T-cell (primary cell): ENCODE data around the gene ASXL1. TPM values are rescaled to one million over a fixed set of nuclear protein-coding genes. Genes with fewer than 3 reads are reported as not detected.

Experiments used
- ATAC-seq, 4 experiments: fragments of 200-7000 bp in 3 of 4; fragments of 150-1000 bp in 1 of 4; cut with Tn5 transposase; replicated peaks in 1 of 4; 1 replicate in 3 of 4; 2 replicates in 1 of 4; pipeline ENCODE4 v1.10.0; 2021; ENCODE audit warnings: moderate library complexity in 3 of 4, mild to moderate bottlenecking in 2 of 4, moderate number of reproducible peaks in 1 of 4
- CTCF ChIA-PET, 2 donors: fragments of 300-600 bp; sonication (Branson Sonifier 250); formaldehyde crosslinking; loops; one replicate each; lab custom pipeline; 2022; ENCODE audit warnings: antibody characterized with exemption in 2 of 2; lab: Charles Lee
- POLR2A ChIA-PET, 2 donors: fragments of 300-600 bp; sonication (Branson Sonifier 250); formaldehyde crosslinking; loops; one replicate each; lab custom pipeline; 2022; ENCODE audit warnings: antibody characterized with exemption in 2 of 2; lab: Charles Lee
- DNase-seq, 35 experiments: peaks; one replicate each; pipeline versions ENCODE4 v3.0.0 to v3.0.0-alpha.2; 2013 to 2023
- H3K27ac ChIP-seq: one replicate; pipeline ENCODE4 v1.5.1; 2013; ENCODE audit warnings: low read length
- H3K27me3 ChIP-seq, 2 experiments: replicated peaks in 1 of 2; 1 replicate in 1 of 2; 2 replicates in 1 of 2; pipeline versions ENCODE4 v1.6.1 to v1.7.0; 2013; ENCODE audit warnings: low read length in 1 of 2, mixed read lengths in 1 of 2; ENCODE audit not compliant: control insufficient read depth in 2 of 2, insufficient read depth in 2 of 2; ENCODE audit errors: extremely low read depth in 1 of 2
- H3K36me3 ChIP-seq, 2 donors: 1 replicate in 1 of 2; 2 replicates in 1 of 2; pipeline versions ENCODE4 v1.6.1 to v1.7.0; 2013; ENCODE audit warnings: low read length in 1 of 2; ENCODE audit not compliant: control insufficient read depth in 2 of 2, insufficient read depth in 1 of 2; ENCODE audit errors: extremely low read depth in 1 of 2
- H3K4me1 ChIP-seq, 2 experiments: 1 replicate in 1 of 2; 2 replicates in 1 of 2; pipeline versions ENCODE4 v1.6.1 to v1.7.0; 2013; ENCODE audit warnings: low read length in 2 of 2, mixed read lengths in 1 of 2; ENCODE audit not compliant: insufficient read depth in 2 of 2, control insufficient read depth in 1 of 2; ENCODE audit errors: extremely low read depth in 1 of 2
- H3K4me3 ChIP-seq, 2 donors: 1 replicate in 1 of 2; 2 replicates in 1 of 2; pipeline versions ENCODE4 v1.5.1 to v1.7.0; 2013; ENCODE audit warnings: mild to moderate bottlenecking in 2 of 2, low read length in 1 of 2, moderate library complexity in 1 of 2; ENCODE audit not compliant: control insufficient read depth in 1 of 2; ENCODE audit errors: extremely low read depth in 1 of 2
- H3K9me3 ChIP-seq: 2 replicates; pipeline ENCODE4 v1.7.0; 2013
- H3K27ac Mint-ChIP-seq, 2 donors: one replicate each; pipeline ENCODE4 v1.8.0; 2020 to 2021; ENCODE audit warnings: mild to moderate bottlenecking in 2 of 2, mixed read lengths in 2 of 2
- H3K27me3 Mint-ChIP-seq, 2 donors: one replicate each; pipeline ENCODE4 v1.8.0; 2021 to 2022; ENCODE audit warnings: mixed read lengths in 2 of 2
- H3K36me3 Mint-ChIP-seq: one replicate; pipeline ENCODE4 v1.8.0; 2021; ENCODE audit warnings: mixed read lengths
- H3K4me1 Mint-ChIP-seq, 3 donors: one replicate each; pipeline ENCODE4 v1.8.0; 2020 to 2022; ENCODE audit warnings: mixed read lengths in 3 of 3, mild to moderate bottlenecking in 1 of 3
- H3K4me3 Mint-ChIP-seq, 3 donors: one replicate each; pipeline ENCODE4 v1.8.0; 2020 to 2022; ENCODE audit warnings: mild to moderate bottlenecking in 3 of 3, mixed read lengths in 3 of 3, moderate library complexity in 3 of 3
- H3K9me3 Mint-ChIP-seq, 3 donors: one replicate each; pipeline ENCODE4 v1.8.0; 2020 to 2022; ENCODE audit warnings: mixed read lengths in 3 of 3
- WGBS: methylation state at CpG from one replicate; pipeline ENCODE4 v1.1.5; 2013; ENCODE audit warnings: missing lambda C conversion rate; ENCODE audit not compliant: insufficient coverage; 5-methylcytosine and 5-hydroxymethylcytosine counted together
- total RNA-seq, 35 experiments: library from RNA in 6 of 35; stranded (reverse) in 6 of 35; fragments of 120-200 nt in 1 of 35; gene quantifications; one replicate each; pipeline versions ENCODE4 v1.2.1 to v1.2.4 and lab custom pipeline; 2013 to 2026

ASXL1 gene
- total RNA-seq, 5 donors from 2014 or later (not counting 1 experiment from before 2014, with no cell fraction given), result 122 to 204 (median 137) TPM

GRCh38 chr20:32429745-32430360 lies 71.7 kb downstream of the ASXL1 start:
- peaks cover 67% of the 10 kb centered on the region for H3K36me3 Mint-ChIP-seq
- no peak overlapping the region for H3K27ac ChIP-seq
- DNase-seq (no peak), ATAC-seq (no peak)
- WGBS, result 97% methylated on average over 10 of the region's 16 CpGs
- peaks cover 22 to 76% of the 10 kb centered on the region in 2 donors for H3K36me3 ChIP-seq
- H3K9me3 ChIP-seq, result no peaks in the 10 kb centered on the region
- H3K4me3 ChIP-seq, result no peak overlapping the region
- no peaks in the 10 kb centered on the region for H3K9me3 Mint-ChIP-seq
- no peaks in the 10 kb centered on the region for H3K27me3 ChIP-seq
- ChIA-PET POLR2A (no interaction called here), CTCF (no interaction called here)
- no peaks in the 10 kb centered on the region for H3K4me1 ChIP-seq
- H3K4me3 Mint-ChIP-seq, result no peak overlapping the region
- peaks cover 9 to 19% (median 10%) of the 10 kb centered on the region in 3 donors for H3K4me1 Mint-ChIP-seq
- H3K27me3 Mint-ChIP-seq, result no peaks in the 10 kb centered on the region
- H3K27ac Mint-ChIP-seq, result peak overlapping the region in 1 of 2 donors; percentile 25

GRCh38 chr20:32431457-32431856 lies 73.3 kb downstream of the ASXL1 start:
- H3K27ac Mint-ChIP-seq, result no peak overlapping the region

GRCh38 chr20:32432277-32432676 lies 74.1 kb downstream of the ASXL1 start:
- peak overlapping the region; percentile 29 to 40 for H3K27ac Mint-ChIP-seq
- Histone ChIP-seq H3K27me3 (no peaks in the 10 kb centered on the region), H3K9me3 (no peaks in the 10 kb centered on the region), H3K27ac (no peak overlapping the region), H3K4me1 (no peaks in the 10 kb centered on the region), H3K4me3 (no peak overlapping the region), H3K36me3 (peaks cover 25 to 97% of the 10 kb centered on the region in 2 donors)
- peaks cover 0 to 4% (median 2%) of the 10 kb centered on the region in 3 donors for H3K4me1 Mint-ChIP-seq
- H3K36me3 Mint-ChIP-seq, result peaks cover 70% of the 10 kb centered on the region
- H3K27me3 Mint-ChIP-seq, result no peaks in the 10 kb centered on the region
- DNase-seq, result no peak
- no peaks in the 10 kb centered on the region for H3K9me3 Mint-ChIP-seq
- ChIA-PET POLR2A (no interaction called here), CTCF (interaction anchor here in 1 of 2 donors (0.6 kb wide), 1 partner anchor 33 kb away, joined by 5 read pairs; no protein-coding TSS in a partner anchor)
- no peak overlapping the region for H3K4me3 Mint-ChIP-seq
- ATAC-seq, result no peak
- WGBS, result 83% methylated on average over 1 of the region's 2 CpGs

More at GRCh38 chr20:32431457-32431856, 73.3 kb downstream of the ASXL1 start:
- no CpG with 5 or more reads among the region's 12 CpGs for WGBS
- Mint-ChIP-seq H3K4me1 (peaks cover 0 to 8% (median 4%) of the 10 kb centered on the region in 3 donors), H3K4me3 (no peak overlapping the region), H3K9me3 (no peaks in the 10 kb centered on the region), H3K36me3 (peaks cover 69% of the 10 kb centered on the region), H3K27me3 (no peaks in the 10 kb centered on the region)
- ATAC-seq (no peak), DNase-seq (no peak)
- ChIA-PET POLR2A (interaction anchor here in 1 of 2 donors (0.6 kb wide), 1 partner anchor 72 kb away, joined by 3 read pairs; no protein-coding TSS in a partner anchor), CTCF (no interaction called here)
- H3K27me3 ChIP-seq, result no peaks in the 10 kb centered on the region
- no peak overlapping the region for H3K4me3 ChIP-seq
- no peak overlapping the region for H3K27ac ChIP-seq
- H3K36me3 ChIP-seq, result peaks cover 25 to 89% of the 10 kb centered on the region in 2 donors
- no peaks in the 10 kb centered on the region for H3K4me1 ChIP-seq
- no peaks in the 10 kb centered on the region for H3K9me3 ChIP-seq

GRCh38 chr20:32433311-32434021 lies 75.3 kb downstream of the ASXL1 start:
- Mint-ChIP-seq H3K27me3 (no peaks in the 10 kb centered on the region), H3K36me3 (peaks cover 61% of the 10 kb centered on the region), H3K27ac (no peak overlapping the region), H3K9me3 (no peaks in the 10 kb centered on the region), H3K4me3 (no peak overlapping the region), H3K4me1 (peaks cover 0 to 3% (median 0%) of the 10 kb centered on the region in 3 donors)
- Histone ChIP-seq H3K9me3 (no peaks in the 10 kb centered on the region), H3K4me3 (no peak overlapping the region), H3K4me1 (no peaks in the 10 kb centered on the region), H3K27ac (no peak overlapping the region), H3K36me3 (peaks cover 19 to 93% of the 10 kb centered on the region in 2 donors), H3K27me3 (no peaks in the 10 kb centered on the region)
- CTCF ChIA-PET, result no interaction called here
- DNase-seq (no peak), ATAC-seq (no peak)
- POLR2A ChIA-PET, result no interaction called here
- 95% methylated on average over 15 of the region's 20 CpGs for WGBS

GRCh38 chr20:32434434-32434833 lies 76.3 kb downstream of the ASXL1 start:
- ChIA-PET CTCF (no interaction called here), POLR2A (no interaction called here)
- Mint-ChIP-seq H3K36me3 (peaks cover 61% of the 10 kb centered on the region), H3K9me3 (no peaks in the 10 kb centered on the region), H3K4me1 (peaks cover 0 to 3% (median 2%) of the 10 kb centered on the region in 3 donors), H3K4me3 (no peak overlapping the region), H3K27ac (no peak overlapping the region), H3K27me3 (no peaks in the 10 kb centered on the region)
- Histone ChIP-seq H3K27ac (no peak overlapping the region), H3K4me3 (no peak overlapping the region), H3K4me1 (no peaks in the 10 kb centered on the region), H3K9me3 (no peaks in the 10 kb centered on the region), H3K36me3 (peaks cover 16 to 94% of the 10 kb centered on the region in 2 donors), H3K27me3 (no peaks in the 10 kb centered on the region)
- ATAC-seq (no peak), DNase-seq (no peak)
- 94% methylated on average over 13 of the region's 19 CpGs for WGBS

GRCh38 chr20:32435449-32436107 lies 77.4 kb downstream of the ASXL1 start:
- Mint-ChIP-seq H3K27ac (no peak overlapping the region), H3K36me3 (peaks cover 58% of the 10 kb centered on the region)
- DNase-seq, result peak in 1 of 35 experiments; percentile 2

More at GRCh38 chr20:32435449-32436107, 77.4 kb downstream of the ASXL1 start:
- ChIA-PET CTCF (no interaction called here), POLR2A (no interaction called here)
- Mint-ChIP-seq H3K4me1 (peaks cover 2 to 7% (median 3%) of the 10 kb centered on the region in 3 donors), H3K27me3 (no peaks in the 10 kb centered on the region), H3K4me3 (no peak overlapping the region), H3K9me3 (no peaks in the 10 kb centered on the region)
- WGBS, result 96% methylated on average over 11 of the region's 12 CpGs
- H3K4me1 ChIP-seq, result no peaks in the 10 kb centered on the region
- H3K4me3 ChIP-seq, result no peak overlapping the region
- no peak for ATAC-seq
- H3K27me3 ChIP-seq, result no peaks in the 10 kb centered on the region
- peaks cover 15 to 89% of the 10 kb centered on the region in 2 donors for H3K36me3 ChIP-seq
- no peaks in the 10 kb centered on the region for H3K9me3 ChIP-seq
- no peak overlapping the region for H3K27ac ChIP-seq
